Measurements from ENCODE around the gene SPATA9. TPM values are rescaled to one million over a fixed set of nuclear protein-coding genes. Genes with fewer than 3 reads are reported as not detected.
"Not testable (repeated sequence)": the region's sequence is repeated elsewhere in the genome, so short reads cannot be mapped to it uniquely, and the experiment has no call there.

The SPATA9 gene
- total RNA-seq, 1 donor from 2014 or later = not detected

- no peak for DNase-seq
- H3K27ac Mint-ChIP-seq = no peak overlapping the region
- no peaks in the 10 kb centered on the region for H3K9me3 Mint-ChIP-seq
- no peak overlapping the region for H3K4me3 Mint-ChIP-seq
- peaks cover 7% of the 10 kb centered on the region for H3K4me1 Mint-ChIP-seq
- H3K27me3 Mint-ChIP-seq = peaks cover 44% of the 10 kb centered on the region
- H3K36me3 Mint-ChIP-seq (ENCODE audit: low read depth) = no peaks in the 10 kb centered on the region
- intact Hi-C loops (cut with micrococcal nuclease) = no loop called here
Measured at GRCh38 chr5:95723632-95724369, 41.0 kb upstream of the SPATA9 start.

GRCh38 chr5:95721582-95722295 is 38.9 kb upstream of the SPATA9 start:
- H3K27me3 Mint-ChIP-seq = peaks cover 34% of the 10 kb centered on the region
- no peaks in the 10 kb centered on the region for H3K36me3 Mint-ChIP-seq (ENCODE audit: low read depth)
- DNase-seq = no peak
- no peak overlapping the region for H3K27ac Mint-ChIP-seq
- intact Hi-C loops (cut with micrococcal nuclease) = no loop called here
- no peak overlapping the region for H3K4me3 Mint-ChIP-seq
- H3K9me3 Mint-ChIP-seq = no peaks in the 10 kb centered on the region
- peaks cover 7% of the 10 kb centered on the region for H3K4me1 Mint-ChIP-seq

GRCh38 chr5:95720094-95720786 is 37.4 kb upstream of the SPATA9 start:
- intact Hi-C loops (cut with micrococcal nuclease) = no loop called here
- Mint-ChIP-seq H3K27ac (no peak overlapping the region), H3K4me3 (no peak overlapping the region), H3K9me3 (no peaks in the 10 kb centered on the region), H3K27me3 (peaks cover 32% of the 10 kb centered on the region), H3K4me1 (peaks cover 13% of the 10 kb centered on the region), H3K36me3 (ENCODE audit: low read depth) (peaks cover 2% of the 10 kb centered on the region)
- no peak for DNase-seq

- no peak for DNase-seq
- Mint-ChIP-seq H3K36me3 (ENCODE audit: low read depth) (peaks cover 2% of the 10 kb centered on the region), H3K4me1 (peaks cover 20% of the 10 kb centered on the region), H3K27ac (no peak overlapping the region), H3K9me3 (no peaks in the 10 kb centered on the region), H3K4me3 (no peak overlapping the region), H3K27me3 (peaks cover 29% of the 10 kb centered on the region)
- intact Hi-C loops (cut with micrococcal nuclease) = loop anchor here (1.0 to 10.0 kb wide), 11 partner anchors 14 to 944 kb away; partner anchors contain the start of genes CAST, GLRX and RFESD
Measured at GRCh38 chr5:95718738-95719137, 35.9 kb upstream of the SPATA9 start.

GRCh38 chr5:95718203-95718602 is 35.4 kb upstream of the SPATA9 start:
- peak; percentile 78 for DNase-seq
- Mint-ChIP-seq H3K27me3 (peaks cover 29% of the 10 kb centered on the region), H3K4me3 (no peak overlapping the region), H3K27ac (no peak overlapping the region), H3K36me3 (ENCODE audit: low read depth) (peaks cover 2% of the 10 kb centered on the region), H3K4me1 (peaks cover 22% of the 10 kb centered on the region), H3K9me3 (no peaks in the 10 kb centered on the region)
- intact Hi-C loops (cut with micrococcal nuclease) = loop anchor here (1.0 to 10.0 kb wide), 11 partner anchors 14 to 944 kb away; partner anchors contain the start of genes CAST, GLRX and RFESD

- intact Hi-C loops (cut with micrococcal nuclease) = loop anchor here (2.0 to 10.0 kb wide), 7 partner anchors 53 to 945 kb away; partner anchors contain the start of genes CAST and GLRX
- Mint-ChIP-seq H3K27me3 (peaks cover 29% of the 10 kb centered on the region), H3K36me3 (ENCODE audit: low read depth) (peaks cover 2% of the 10 kb centered on the region), H3K4me3 (no peak overlapping the region), H3K27ac (no peak overlapping the region), H3K9me3 (no peaks in the 10 kb centered on the region), H3K4me1 (peaks cover 24% of the 10 kb centered on the region)
- DNase-seq = peak; percentile 45
Measured at GRCh38 chr5:95717439-95717838, 34.6 kb upstream of the SPATA9 start.

GRCh38 chr5:95715799-95716461 is 33.1 kb upstream of the SPATA9 start:
- no peak overlapping the region for H3K4me3 Mint-ChIP-seq
- peaks cover 30% of the 10 kb centered on the region for H3K27me3 Mint-ChIP-seq
- DNase-seq = peak; percentile 54
- peak overlapping the region; percentile 56 for H3K27ac Mint-ChIP-seq
- peaks cover 27% of the 10 kb centered on the region for H3K4me1 Mint-ChIP-seq
- intact Hi-C loops (cut with micrococcal nuclease) = loop anchor here (2.0 to 10.0 kb wide), 7 partner anchors 51 to 946 kb away; partner anchors contain the start of genes CAST and GLRX
- H3K9me3 Mint-ChIP-seq = no peaks in the 10 kb centered on the region
- peaks cover 2% of the 10 kb centered on the region for H3K36me3 Mint-ChIP-seq (ENCODE audit: low read depth)

- Mint-ChIP-seq H3K27me3 (peaks cover 18% of the 10 kb centered on the region), H3K4me1 (peaks cover 27% of the 10 kb centered on the region), H3K27ac (no peak overlapping the region), H3K9me3 (no peaks in the 10 kb centered on the region), H3K4me3 (no peak overlapping the region), H3K36me3 (ENCODE audit: low read depth) (peaks cover 2% of the 10 kb centered on the region)
- intact Hi-C loops (cut with micrococcal nuclease) = loop anchor here (10.0 kb wide), 2 partner anchors 631 to 821 kb away; no protein-coding TSS in a partner anchor
- peak; percentile 13 for DNase-seq
Measured at GRCh38 chr5:95713960-95714710, 31.3 kb upstream of the SPATA9 start.

GRCh38 chr5:95713246-95713645 is 30.5 kb upstream of the SPATA9 start:
- DNase-seq; H3K36me3 Mint-ChIP-seq (ENCODE audit: low read depth); H3K4me3 Mint-ChIP-seq; H3K27ac Mint-ChIP-seq; H3K9me3 Mint-ChIP-seq: not testable (repeated sequence)
- peaks cover 23% of the 10 kb centered on the region for H3K27me3 Mint-ChIP-seq
- intact Hi-C loops (cut with micrococcal nuclease) = loop anchor here (10.0 kb wide), 2 partner anchors 632 to 822 kb away; no protein-coding TSS in a partner anchor
- peaks cover 27% of the 10 kb centered on the region for H3K4me1 Mint-ChIP-seq

GRCh38 chr5:95712347-95712958 is 29.7 kb upstream of the SPATA9 start:
- no peak for DNase-seq
- H3K36me3 Mint-ChIP-seq (ENCODE audit: low read depth) = peaks cover 2% of the 10 kb centered on the region
- H3K27ac Mint-ChIP-seq = no peak overlapping the region
- H3K9me3 Mint-ChIP-seq = no peaks in the 10 kb centered on the region
- intact Hi-C loops (cut with micrococcal nuclease) = loop anchor here (10.0 kb wide), 2 partner anchors 632 to 822 kb away; no protein-coding TSS in a partner anchor
- peaks cover 31% of the 10 kb centered on the region for H3K27me3 Mint-ChIP-seq
- H3K4me1 Mint-ChIP-seq = peaks cover 27% of the 10 kb centered on the region
- no peak overlapping the region for H3K4me3 Mint-ChIP-seq

- H3K4me1 Mint-ChIP-seq = peaks cover 27% of the 10 kb centered on the region
- H3K27ac Mint-ChIP-seq = no peak overlapping the region
- peaks cover 2% of the 10 kb centered on the region for H3K36me3 Mint-ChIP-seq (ENCODE audit: low read depth)
- H3K27me3 Mint-ChIP-seq = peaks cover 36% of the 10 kb centered on the region
- H3K4me3 Mint-ChIP-seq = no peak overlapping the region
- no peak for DNase-seq
- no peaks in the 10 kb centered on the region for H3K9me3 Mint-ChIP-seq
- intact Hi-C loops (cut with micrococcal nuclease) = loop anchor here (10.0 kb wide), 2 partner anchors 633 to 823 kb away; no protein-coding TSS in a partner anchor
Measured at GRCh38 chr5:95711501-95712346, 28.9 kb upstream of the SPATA9 start.
